ENCODE data around the gene MBOAT7. TPM values are rescaled to one million over a fixed set of nuclear protein-coding genes. Genes with fewer than 3 reads are reported as not detected.

Gene MBOAT7
- total RNA-seq, 2 experiments from 2014 or later: 53.8 to 55.4 TPM

DNA sequence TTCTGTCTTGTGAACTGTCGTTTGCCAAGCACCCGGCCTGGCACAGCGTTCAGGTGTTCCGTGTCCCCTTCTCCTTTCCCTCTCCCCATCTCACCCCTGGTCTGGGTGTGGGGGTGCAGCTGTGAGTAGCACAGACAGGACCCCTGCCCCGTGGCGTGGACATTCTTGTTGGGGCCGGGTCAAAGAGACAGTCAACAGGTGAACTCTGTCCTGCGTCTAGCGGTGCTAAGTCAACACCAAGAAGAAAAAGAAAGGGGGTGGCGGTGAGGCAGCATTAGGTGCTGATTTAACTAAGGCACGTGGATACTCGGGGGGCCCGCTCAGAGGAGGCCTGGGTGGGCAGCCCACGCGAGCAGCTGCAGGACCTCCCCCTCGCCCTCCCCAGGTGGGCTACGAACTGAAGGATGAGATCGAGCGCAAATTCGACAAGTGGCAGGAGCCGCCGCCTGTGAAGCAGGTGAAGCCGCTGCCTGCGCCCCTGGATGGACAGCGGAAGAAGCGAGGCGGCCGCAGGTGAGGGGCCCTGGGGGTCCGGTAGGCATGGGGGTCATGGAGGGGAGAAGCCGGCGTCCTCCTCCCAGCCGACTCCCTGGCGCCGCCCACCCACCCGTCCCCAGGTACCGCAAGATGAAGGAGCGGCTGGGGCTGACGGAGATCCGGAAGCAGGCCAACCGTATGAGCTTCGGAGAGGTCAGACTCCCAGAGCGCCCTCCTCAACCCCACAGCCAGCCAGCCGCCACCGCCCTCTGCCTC lies 61.5 kb downstream of the MBOAT7 start:
- H3K36me3 Mint-ChIP-seq (ENCODE audit: low read depth): peaks cover 29% of the 10 kb centered on the region
- POLR2A ChIA-PET: interaction anchor here (0.6 to 1.7 kb wide), 2 partner anchors 12 to 1275 kb away, joined by 3 to 9 read pairs; partner anchors contain the start of genes PRPF31 and TFPT
- CTCF ChIA-PET: no interaction called here

DNA sequence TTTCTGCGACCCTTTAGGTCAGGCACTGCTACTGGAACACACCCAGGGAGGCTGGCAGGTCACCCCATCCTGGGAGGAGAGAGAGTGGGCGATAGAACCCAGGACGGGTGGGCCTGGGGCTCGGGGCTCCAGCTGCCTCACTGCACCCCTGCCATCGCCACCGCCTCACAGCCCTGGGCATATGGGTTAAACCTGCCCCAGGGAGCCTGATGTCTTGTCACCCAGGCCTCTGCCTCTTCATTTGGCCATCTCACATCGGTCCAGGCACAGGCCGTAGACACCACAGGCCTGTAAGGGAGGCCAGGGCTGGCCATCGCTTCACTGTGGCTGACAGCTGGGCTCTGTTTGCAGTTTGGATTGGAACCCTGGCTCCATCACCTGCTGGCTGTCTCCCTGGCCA lies 63.7 kb downstream of the MBOAT7 start:
- intact Hi-C loops (cut with micrococcal nuclease): no loop called here
- Mint-ChIP-seq H3K36me3 (ENCODE audit: low read depth) (peaks cover 32% of the 10 kb centered on the region), H3K27me3 (no peaks in the 10 kb centered on the region), H3K9me3 (no peaks in the 10 kb centered on the region), H3K4me1 (ENCODE audit: low read depth) (no peaks in the 10 kb centered on the region), H3K27ac (no peak overlapping the region), H3K4me3 (no peak overlapping the region)
- TF ChIP-seq CTCF (IDR thresholded peaks at IDR 0.05): no peak
- CTCF ChIA-PET: no interaction called here
- DNase-seq (no peak), ATAC-seq (no peak)
- POLR2A ChIA-PET: no interaction called here

More for the DNA sequence above, 61.5 kb downstream of the MBOAT7 start:
- Mint-ChIP-seq H3K4me3 (no peak overlapping the region), H3K9me3 (no peaks in the 10 kb centered on the region), H3K27me3 (no peaks in the 10 kb centered on the region), H3K4me1 (ENCODE audit: low read depth) (no peaks in the 10 kb centered on the region), H3K27ac (no peak overlapping the region)
- intact Hi-C loops (cut with micrococcal nuclease): no loop called here
- ATAC-seq (no peak), DNase-seq (no peak)
- TF ChIP-seq CTCF (IDR thresholded peaks at IDR 0.05): no peak

DNA sequence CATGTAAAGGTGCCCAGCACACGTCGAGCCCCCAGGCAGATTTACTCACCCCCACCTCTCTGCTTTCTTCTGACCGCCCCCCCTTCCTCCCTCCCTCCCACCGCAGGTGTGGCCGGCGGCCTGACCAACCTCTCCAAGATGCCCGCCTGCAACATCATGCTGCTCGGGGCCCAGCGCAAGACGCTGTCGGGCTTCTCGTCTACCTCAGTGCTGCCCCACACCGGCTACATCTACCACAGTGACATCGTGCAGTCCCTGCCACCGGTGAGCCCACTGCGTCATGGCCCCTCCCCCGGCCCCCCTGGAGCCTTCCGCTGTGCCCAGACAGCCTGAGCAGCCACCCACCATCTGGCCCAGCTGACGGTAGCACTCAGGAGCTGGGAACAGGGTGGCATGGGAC lies 65.0 kb downstream of the MBOAT7 start:
- Mint-ChIP-seq H3K27me3 (no peaks in the 10 kb centered on the region), H3K9me3 (no peaks in the 10 kb centered on the region), H3K4me1 (ENCODE audit: low read depth) (no peaks in the 10 kb centered on the region), H3K27ac (no peak overlapping the region), H3K36me3 (ENCODE audit: low read depth) (peaks cover 40% of the 10 kb centered on the region), H3K4me3 (no peak overlapping the region)
- intact Hi-C loops (cut with micrococcal nuclease): no loop called here
- no peak for TF ChIP-seq CTCF (IDR thresholded peaks at IDR 0.05)
- POLR2A ChIA-PET: interaction anchor here (1.4 kb wide), 1 partner anchor 10 kb away, joined by 8 read pairs; the partner anchor contains the start of genes PRPF31 and TFPT
- ATAC-seq (no peak), DNase-seq (no peak)
- CTCF ChIA-PET: no interaction called here

DNA sequence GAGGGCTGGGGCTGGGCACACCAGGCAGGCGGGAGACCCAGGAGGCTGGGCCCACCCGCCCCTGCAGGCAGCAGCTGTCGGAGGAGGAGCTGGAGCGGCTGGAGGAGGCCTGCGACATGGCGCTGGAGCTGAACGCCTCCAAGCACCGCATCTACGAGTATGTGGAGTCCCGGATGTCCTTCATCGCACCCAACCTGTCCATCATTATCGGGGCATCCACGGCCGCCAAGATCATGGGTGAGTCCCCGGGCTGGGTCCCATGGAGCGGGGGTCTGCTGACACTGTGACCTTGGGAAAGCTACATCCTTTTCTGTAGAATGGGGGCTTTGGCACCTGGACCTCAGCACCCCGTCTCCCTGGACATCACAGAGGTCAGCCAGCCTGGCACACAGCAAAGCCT lies 65.7 kb downstream of the MBOAT7 start:
- no peak overlapping the region for H3K27ac Mint-ChIP-seq

More for the DNA sequence above, 65.7 kb downstream of the MBOAT7 start:
- ATAC-seq (no peak), DNase-seq (no peak)
- Mint-ChIP-seq H3K4me3 (no peak overlapping the region), H3K9me3 (no peaks in the 10 kb centered on the region), H3K4me1 (ENCODE audit: low read depth) (no peaks in the 10 kb centered on the region), H3K27me3 (no peaks in the 10 kb centered on the region), H3K36me3 (ENCODE audit: low read depth) (peaks cover 40% of the 10 kb centered on the region)
- ChIA-PET POLR2A (interaction anchor here (1.4 kb wide), 1 partner anchor 9 kb away, joined by 8 read pairs; the partner anchor contains the start of genes PRPF31 and TFPT), CTCF (no interaction called here)
- intact Hi-C loops (cut with micrococcal nuclease): no loop called here
- no peak for TF ChIP-seq CTCF (IDR thresholded peaks at IDR 0.05)

Other genes with a start within 250 kb of the MBOAT7 start
- not detected for gene CACNG8, start 226.6 kb downstream of the MBOAT7 start, total RNA-seq
- gene CACNG6, start 197.9 kb downstream of the MBOAT7 start, total RNA-seq: not detected
- not detected for gene VSTM1, start 125.7 kb downstream of the MBOAT7 start, total RNA-seq
- not detected for gene TARM1, start 108.2 kb downstream of the MBOAT7 start, total RNA-seq
- under 1 TPM; 0.68 to 0.76 TPM for gene OSCAR, start 88.8 kb downstream of the MBOAT7 start, total RNA-seq
- 10 to 100 TPM; 94.8 to 96.7 TPM for gene NDUFA3, start 86.7 kb downstream of the MBOAT7 start, total RNA-seq
- gene TFPT, start 73.9 kb downstream of the MBOAT7 start, total RNA-seq: 10 to 100 TPM; 27.7 to 28.1 TPM
- 10 to 100 TPM; 81.1 to 85.2 TPM for gene PRPF31, start 73.8 kb downstream of the MBOAT7 start, total RNA-seq
- 10 to 100 TPM; 48.8 to 50.7 TPM for gene CNOT3, start 51.8 kb downstream of the MBOAT7 start, total RNA-seq
- gene LENG1, start 29.9 kb downstream of the MBOAT7 start, total RNA-seq: 1 to 10 TPM; 3.3 to 4.0 TPM
- gene TMC4, start 16.4 kb downstream of the MBOAT7 start, total RNA-seq: under 1 TPM in 1 of 2 experiments, not detected in 1; 0.54 TPM
- gene TSEN34, start 1.7 kb upstream of the MBOAT7 start, total RNA-seq: 10 to 100 TPM; 12.5 TPM
- 1,000 to 10,000 TPM; 1,921 to 1,931 TPM for gene RPS9, start 11.3 kb upstream of the MBOAT7 start, total RNA-seq
- not detected for gene LILRB3, start 33.4 kb upstream of the MBOAT7 start, total RNA-seq
- gene LILRA6, start 53.2 kb upstream of the MBOAT7 start, total RNA-seq: not detected
- not detected for gene LILRB5, start 67.7 kb upstream of the MBOAT7 start, total RNA-seq
- gene LILRB2, start 91.5 kb upstream of the MBOAT7 start, total RNA-seq: not detected
- not detected for gene LILRA5, start 123.6 kb upstream of the MBOAT7 start, total RNA-seq
- not detected for gene LILRA4, start 149.6 kb upstream of the MBOAT7 start, total RNA-seq
- gene LAIR1, start 175.4 kb upstream of the MBOAT7 start, total RNA-seq: 10 to 100 TPM; 11.3 TPM
- gene TTYH1, start 225.9 kb upstream of the MBOAT7 start, total RNA-seq: under 1 TPM in 1 of 2 experiments, not detected in 1; 0.70 TPM

Data from activated CD8-positive, alpha-beta T cell treated with anti-CD3 and anti-CD28 coated beads for 36 hours (primary cell).